Type B pancreatic cell (in vitro differentiated cells): ENCODE results near the gene TRIM47. TPM values are rescaled to one million over a fixed set of nuclear protein-coding genes. Genes with fewer than 3 reads are reported as not detected.

Experiments
- DNase-seq: peaks from one replicate; pipeline ENCODE4 v3.0.0; 2021; ENCODE audit warnings: mixed read lengths; ENCODE audit not compliant: unreplicated experiment; ENCODE audit errors: extremely low spot score
- H3K27ac Mint-ChIP-seq: 2 replicates; pipeline ENCODE4 v1.8.0; 2021; ENCODE audit warnings: mild to moderate bottlenecking, mixed read lengths
- H3K27me3 Mint-ChIP-seq: 2 replicates; pipeline ENCODE4 v1.8.0; 2021; ENCODE audit warnings: mixed read lengths
- H3K36me3 Mint-ChIP-seq: 2 replicates; pipeline ENCODE4 v1.8.0; 2021; ENCODE audit warnings: mixed read lengths
- H3K4me1 Mint-ChIP-seq: one replicate; pipeline ENCODE4 v1.8.0; 2021; ENCODE audit warnings: mixed read lengths; ENCODE audit not compliant: unreplicated experiment
- H3K4me3 Mint-ChIP-seq: 2 replicates; pipeline ENCODE4 v1.8.0; 2021; ENCODE audit warnings: mild to moderate bottlenecking, mixed read lengths
- H3K9me3 Mint-ChIP-seq: 2 replicates; pipeline ENCODE4 v1.8.0; 2021; ENCODE audit warnings: mixed read lengths
- total RNA-seq: library from RNA; stranded (reverse); gene quantifications from 2 replicates; pipeline ENCODE4 v1.2.1, GENCODE V29; 2021; ENCODE audit warnings: low replicate concordance
- TF ChIP-seq, protein P1 (sequence below): fragments of 200-600 bp; sonication (generic); conservative IDR thresholded peaks from 2 replicates; pipeline ENCODE4 v1.5.0; 2021; ENCODE audit warnings: antibody characterized with exemption, mild to moderate bottlenecking

TRIM47 gene
- total RNA-seq, 1 donor from 2014 or later: 3.1 TPM

DNA sequence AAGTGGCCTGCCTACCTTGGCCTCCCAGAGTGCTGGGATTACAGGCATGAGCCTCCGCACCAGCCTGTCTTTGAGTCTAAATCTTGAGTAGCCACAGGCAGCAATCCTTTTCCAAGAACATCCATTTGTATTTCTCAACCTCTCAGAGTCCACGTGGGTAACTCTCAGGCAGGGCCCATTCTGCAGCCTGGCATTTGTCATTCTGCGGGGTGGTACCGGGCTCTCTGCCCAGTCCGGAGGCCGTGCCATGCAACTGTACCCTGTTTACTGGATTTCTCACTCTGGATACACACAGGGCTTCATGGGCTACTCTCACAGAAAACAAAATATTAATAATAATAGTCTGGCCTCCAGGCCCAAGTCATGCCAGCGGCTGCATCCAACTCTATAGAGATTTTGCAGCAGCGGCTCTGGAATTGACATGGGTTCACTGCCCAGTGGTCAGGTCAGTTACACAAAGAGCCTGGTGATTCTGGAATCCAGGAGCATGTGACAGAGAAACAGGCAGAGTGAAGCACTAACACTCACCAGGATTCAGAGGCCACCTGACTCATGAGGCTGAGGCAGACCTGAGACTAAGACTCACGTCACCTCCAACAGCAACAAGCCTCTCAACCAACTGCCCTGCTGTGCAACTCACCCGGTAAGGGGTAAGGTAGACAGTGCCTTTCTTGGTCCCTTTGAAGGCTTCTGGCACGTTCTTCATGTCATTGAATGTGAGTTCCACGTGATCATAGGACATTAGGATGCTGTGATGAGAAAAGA lies 27.3 kb downstream of the TRIM47 start:
- TF ChIP-seq, protein P1, sequence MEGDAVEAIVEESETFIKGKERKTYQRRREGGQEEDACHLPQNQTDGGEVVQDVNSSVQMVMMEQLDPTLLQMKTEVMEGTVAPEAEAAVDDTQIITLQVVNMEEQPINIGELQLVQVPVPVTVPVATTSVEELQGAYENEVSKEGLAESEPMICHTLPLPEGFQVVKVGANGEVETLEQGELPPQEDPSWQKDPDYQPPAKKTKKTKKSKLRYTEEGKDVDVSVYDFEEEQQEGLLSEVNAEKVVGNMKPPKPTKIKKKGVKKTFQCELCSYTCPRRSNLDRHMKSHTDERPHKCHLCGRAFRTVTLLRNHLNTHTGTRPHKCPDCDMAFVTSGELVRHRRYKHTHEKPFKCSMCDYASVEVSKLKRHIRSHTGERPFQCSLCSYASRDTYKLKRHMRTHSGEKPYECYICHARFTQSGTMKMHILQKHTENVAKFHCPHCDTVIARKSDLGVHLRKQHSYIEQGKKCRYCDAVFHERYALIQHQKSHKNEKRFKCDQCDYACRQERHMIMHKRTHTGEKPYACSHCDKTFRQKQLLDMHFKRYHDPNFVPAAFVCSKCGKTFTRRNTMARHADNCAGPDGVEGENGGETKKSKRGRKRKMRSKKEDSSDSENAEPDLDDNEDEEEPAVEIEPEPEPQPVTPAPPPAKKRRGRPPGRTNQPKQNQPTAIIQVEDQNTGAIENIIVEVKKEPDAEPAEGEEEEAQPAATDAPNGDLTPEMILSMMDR: no peak
- no peak for DNase-seq
- Mint-ChIP-seq H3K4me3 (no peak overlapping the region), H3K4me1 (peaks cover 6% of the 10 kb centered on the region), H3K27ac (no peak overlapping the region), H3K9me3 (no peaks in the 10 kb centered on the region), H3K27me3 (no peaks in the 10 kb centered on the region), H3K36me3 (peaks cover 3% of the 10 kb centered on the region)

- Mint-ChIP-seq H3K4me3 (no peak overlapping the region), H3K9me3 (no peaks in the 10 kb centered on the region)
- no peak for DNase-seq
Observed at GRCh38 chr17:75849724-75850123, 28.7 kb downstream of the TRIM47 start.

GRCh38 chr17:75849279-75849646 lies 29.1 kb downstream of the TRIM47 start:
- H3K9me3 Mint-ChIP-seq: no peaks in the 10 kb centered on the region
- H3K27me3 Mint-ChIP-seq: no peaks in the 10 kb centered on the region
- no peak overlapping the region for H3K27ac Mint-ChIP-seq
- H3K36me3 Mint-ChIP-seq: peaks cover 3% of the 10 kb centered on the region
- peaks cover 15% of the 10 kb centered on the region for H3K4me1 Mint-ChIP-seq
- no peak for DNase-seq
- TF ChIP-seq, protein P1: no peak
- no peak overlapping the region for H3K4me3 Mint-ChIP-seq

More at GRCh38 chr17:75849724-75850123, 28.7 kb downstream of the TRIM47 start:
- Mint-ChIP-seq H3K36me3 (peaks cover 3% of the 10 kb centered on the region), H3K27me3 (no peaks in the 10 kb centered on the region), H3K27ac (no peak overlapping the region), H3K4me1 (peaks cover 17% of the 10 kb centered on the region)
- TF ChIP-seq, protein P1: no peak

DNA sequence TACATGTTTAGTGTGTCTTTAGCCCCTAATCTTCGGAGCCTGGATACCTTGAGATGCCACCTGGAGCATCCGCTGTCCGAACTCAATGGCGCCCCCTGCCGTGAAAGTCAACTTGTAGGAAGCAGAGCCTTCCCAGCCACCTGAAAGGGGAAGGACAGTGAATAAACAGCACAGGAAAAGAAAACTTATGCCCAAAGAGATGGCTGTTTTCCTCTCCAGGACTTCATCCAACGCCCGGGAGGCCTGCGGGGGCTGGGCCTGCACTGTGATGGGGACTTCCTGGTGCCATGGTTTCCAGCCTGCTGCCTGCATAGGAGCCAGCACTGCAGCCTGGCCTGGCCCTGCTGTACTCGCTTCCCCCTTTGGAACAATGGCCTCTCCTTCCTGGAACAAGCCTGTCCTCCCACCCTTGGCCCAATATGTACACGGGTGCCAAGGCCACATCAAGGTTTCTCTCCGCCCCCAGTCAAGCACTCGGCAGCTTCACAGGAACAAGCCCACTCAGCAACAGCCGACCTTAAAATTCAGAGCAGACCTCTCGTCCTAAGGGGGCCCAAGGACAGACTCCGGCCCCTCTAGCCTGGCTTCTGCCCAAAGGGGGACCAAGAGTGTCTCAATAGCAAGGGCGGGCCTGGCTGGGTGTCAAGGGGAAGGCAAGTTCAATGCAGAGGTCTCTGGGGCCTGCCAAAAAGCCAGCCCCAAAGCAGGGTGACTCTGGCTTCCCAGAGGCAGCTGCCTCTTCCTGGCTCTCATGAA lies 29.7 kb downstream of the TRIM47 start:
- peaks cover 3% of the 10 kb centered on the region for H3K36me3 Mint-ChIP-seq
- no peaks in the 10 kb centered on the region for H3K9me3 Mint-ChIP-seq
- TF ChIP-seq, protein P1: peak; percentile 76
- no peak for DNase-seq
- no peaks in the 10 kb centered on the region for H3K27me3 Mint-ChIP-seq
- H3K4me3 Mint-ChIP-seq: peak overlapping the region; percentile 52
- H3K4me1 Mint-ChIP-seq: peaks cover 12% of the 10 kb centered on the region
- H3K27ac Mint-ChIP-seq: peak overlapping the region; percentile 74

DNA sequence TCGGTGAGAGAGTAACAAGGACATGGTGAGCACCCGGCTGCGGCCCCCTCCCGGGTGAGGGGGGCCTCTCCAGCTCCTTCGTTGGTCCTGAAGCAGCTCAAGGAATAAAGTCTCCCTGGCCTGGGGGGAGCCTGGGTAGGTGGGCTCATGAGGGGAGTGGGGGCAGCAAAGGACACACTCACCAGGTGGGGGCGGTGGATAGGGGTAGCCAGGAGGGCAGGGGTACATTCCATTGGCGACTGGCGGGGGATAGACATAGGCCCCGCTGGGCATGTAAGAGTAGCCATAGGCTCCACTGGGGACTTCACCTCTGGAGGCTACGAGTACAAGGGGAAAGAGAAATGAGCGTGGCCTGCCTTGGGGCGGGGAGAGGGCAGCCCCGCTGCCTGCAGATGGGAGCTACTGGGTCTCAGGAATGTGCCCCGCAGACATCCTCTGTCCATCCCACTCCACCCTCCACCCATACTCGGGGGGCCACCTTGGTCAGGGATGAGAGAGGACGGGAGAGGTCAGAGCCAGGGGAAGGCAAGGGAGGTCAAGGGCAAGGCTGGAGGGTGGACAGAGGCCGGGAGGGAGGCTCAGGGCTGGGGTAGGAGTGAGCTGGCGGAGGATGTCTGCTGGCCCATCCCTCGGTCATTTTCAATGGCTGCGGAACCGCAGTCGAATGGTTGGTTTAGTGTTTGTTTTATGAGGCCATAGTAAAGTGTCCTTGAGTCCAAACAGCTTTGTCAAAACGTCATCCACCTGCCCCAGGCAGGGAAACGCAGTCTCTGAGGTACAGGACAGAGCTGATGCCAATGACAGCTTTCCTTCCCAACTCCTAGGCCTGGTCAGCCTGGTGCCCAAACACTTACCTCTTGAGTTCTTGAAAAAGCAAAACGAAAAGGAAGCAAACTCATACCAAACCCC lies 30.5 kb downstream of the TRIM47 start:
- no peak for DNase-seq
- peak overlapping the region; percentile 52 for H3K4me3 Mint-ChIP-seq
- peaks cover 12% of the 10 kb centered on the region for H3K4me1 Mint-ChIP-seq
- TF ChIP-seq, protein P1: no peak
- no peaks in the 10 kb centered on the region for H3K27me3 Mint-ChIP-seq
- H3K36me3 Mint-ChIP-seq: peaks cover 3% of the 10 kb centered on the region
- peak overlapping the region; percentile 74 for H3K27ac Mint-ChIP-seq
- no peaks in the 10 kb centered on the region for H3K9me3 Mint-ChIP-seq
